GM11168 (cell line): ENCODE data around the gene CCDC102A.

Source experiments
- in situ Hi-C: fragments of 300-500 bp; cut with MboI; formaldehyde crosslinking; loops from one replicate; pipeline ENCODE4 v1.12.0; 2022; ENCODE audit warnings: low sequenced_read_pairs; ENCODE audit not compliant: unreplicated experiment

The CCDC102A gene

DNA sequence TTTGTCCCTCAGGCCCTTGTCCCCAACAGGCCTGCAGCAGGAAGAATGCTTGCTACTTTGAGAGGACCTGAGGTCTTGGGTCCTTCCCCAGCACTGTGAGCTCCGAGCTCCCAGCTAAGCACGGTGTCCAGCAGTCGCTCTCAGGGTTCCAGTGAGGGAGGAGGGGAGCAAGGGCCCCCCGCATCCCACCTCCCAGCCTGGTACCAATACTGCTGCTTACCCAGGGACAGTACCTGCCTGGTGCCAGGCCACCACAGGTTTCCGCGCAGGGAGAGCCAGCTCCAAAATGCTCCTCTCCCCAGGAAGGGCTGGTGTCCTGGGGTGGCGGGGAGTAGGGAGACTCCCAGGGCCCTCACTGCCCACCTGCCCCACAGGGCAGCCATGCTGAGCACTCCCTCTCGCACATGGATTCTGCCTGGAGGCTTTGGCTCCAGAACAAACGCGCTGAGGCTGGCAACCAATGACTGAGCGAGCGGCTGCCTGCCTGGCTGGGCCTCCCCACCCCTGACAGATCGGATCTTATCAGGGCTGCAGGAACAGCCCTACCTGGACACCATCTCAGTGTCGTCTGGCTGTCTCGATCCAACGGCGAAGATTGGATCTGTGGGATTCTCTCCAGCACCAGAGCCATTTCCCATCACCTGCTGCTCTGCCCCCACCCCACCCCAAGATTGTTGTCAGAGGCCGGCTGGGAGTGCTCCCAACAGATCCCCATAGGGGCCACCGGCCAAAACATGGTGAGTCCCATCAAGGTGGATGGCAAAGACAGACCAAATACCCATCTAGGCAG is 52.5 kb downstream of the CCDC102A start:
- in situ Hi-C loops: no loop called here

DNA sequence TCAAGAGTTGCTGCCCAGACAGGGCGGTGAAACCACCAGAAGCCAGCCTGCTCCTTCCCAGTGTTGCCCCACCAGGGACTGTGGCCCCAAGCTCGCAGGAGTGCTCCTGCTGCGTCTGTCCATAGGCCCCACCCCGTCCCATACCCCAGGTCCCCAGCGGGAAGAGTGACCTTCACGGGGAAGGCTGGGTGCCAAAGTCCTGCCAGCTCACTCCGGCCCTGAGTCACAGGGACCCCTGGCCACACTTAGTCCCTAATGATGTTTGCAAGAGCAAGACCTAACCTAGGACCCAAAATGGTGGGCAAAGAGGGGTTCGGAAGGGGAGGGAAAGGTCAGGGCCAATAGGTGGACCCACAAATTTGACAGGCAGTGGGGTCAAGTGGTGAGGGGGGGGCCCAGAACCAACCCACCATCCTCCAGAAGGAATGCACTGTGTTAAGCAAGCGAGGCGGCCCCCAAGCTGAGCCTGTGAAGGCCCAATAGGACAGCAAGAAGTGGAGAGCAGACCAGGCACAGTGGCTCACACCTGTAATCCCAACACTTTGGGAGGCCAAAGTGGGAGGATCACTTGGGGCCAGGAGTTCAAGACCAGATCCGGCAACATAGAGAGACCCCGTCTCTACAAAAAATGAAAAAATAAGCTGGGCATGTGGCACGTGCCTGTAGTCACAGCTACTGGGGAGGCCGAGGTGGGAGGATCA is 53.4 kb downstream of the CCDC102A start:
- in situ Hi-C loops: no loop called here

DNA sequence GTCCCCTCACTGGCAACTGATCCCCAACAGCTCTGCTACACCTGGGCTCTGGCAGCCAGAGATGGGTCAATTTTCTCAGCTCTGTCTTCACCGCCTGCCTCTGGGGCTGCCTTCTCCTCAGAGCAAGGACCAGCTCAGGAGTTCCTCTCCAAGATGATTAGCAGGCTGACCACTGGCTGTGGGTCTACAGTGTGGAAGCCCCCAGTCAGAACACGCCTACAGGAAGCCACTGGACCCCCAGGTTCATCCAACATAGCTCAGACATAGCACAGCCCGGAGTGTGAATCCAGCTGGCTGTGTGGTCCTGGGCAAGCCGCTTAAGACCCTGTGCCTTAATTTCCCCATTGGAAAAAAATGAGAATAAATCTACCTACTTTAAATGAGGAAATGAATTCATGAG is 55.0 kb downstream of the CCDC102A start:
- in situ Hi-C loops: no loop called here

DNA sequence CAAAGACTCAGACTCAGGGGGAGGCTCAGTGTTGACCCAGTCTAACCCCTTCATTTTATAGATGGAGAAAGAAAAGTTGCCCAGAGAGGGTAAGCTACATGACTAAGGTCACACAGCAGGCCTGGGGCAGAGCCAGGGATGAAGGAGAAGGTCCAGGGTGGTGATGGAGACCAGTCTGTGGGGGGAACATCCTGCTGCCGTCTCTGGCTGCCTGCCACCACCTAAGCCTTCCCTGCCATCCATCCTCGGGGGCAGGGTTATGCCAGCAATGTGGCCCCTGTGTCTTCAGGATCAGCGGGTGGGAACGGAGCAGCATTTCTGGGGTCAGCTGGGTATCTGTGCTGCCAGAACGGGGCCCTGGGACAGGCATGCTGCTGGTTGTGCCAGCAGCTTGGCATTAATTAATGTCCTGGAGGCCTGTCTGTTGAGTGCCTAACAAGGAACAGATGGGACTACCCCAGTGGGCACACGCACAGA is 55.6 kb downstream of the CCDC102A start:
- in situ Hi-C loops: no loop called here

DNA sequence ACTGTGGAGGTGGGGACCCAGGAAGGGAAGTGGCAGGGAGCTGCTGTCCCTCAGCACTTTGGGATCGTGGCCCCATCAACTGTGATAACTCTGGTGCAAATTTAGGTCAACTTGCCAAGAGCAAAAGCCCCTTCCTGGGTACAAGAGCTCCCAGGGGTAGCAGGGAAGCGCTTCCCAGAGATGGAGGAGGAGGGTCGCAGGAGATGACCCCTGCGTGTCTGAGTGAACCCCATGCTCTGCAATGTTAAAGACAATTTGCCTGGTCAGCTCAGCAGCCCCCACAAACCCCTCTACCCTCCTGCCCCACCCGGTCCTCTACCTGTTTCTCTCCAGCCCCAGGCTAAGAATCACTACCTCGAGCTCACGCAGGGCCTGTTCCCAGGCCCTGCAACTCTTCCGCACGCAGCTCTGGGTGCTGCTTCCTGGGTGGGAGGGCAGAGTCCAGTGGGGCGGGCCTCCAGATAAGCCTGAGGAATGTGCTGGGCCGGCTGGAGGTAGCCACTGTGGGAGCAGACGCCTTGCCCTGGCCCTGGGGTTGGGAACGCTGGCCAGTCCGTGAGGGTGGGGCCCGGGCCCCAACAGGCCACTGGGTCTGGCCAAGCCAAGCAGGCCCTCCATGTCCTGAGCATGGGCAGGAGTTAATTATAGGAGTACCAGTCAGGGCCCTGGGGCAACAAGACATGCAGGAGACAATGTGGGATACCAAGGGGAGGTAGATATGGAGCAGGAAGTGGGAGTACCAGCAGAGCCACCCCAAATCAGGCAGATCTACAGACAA is 56.2 kb downstream of the CCDC102A start:
- in situ Hi-C loops: no loop called here

DNA sequence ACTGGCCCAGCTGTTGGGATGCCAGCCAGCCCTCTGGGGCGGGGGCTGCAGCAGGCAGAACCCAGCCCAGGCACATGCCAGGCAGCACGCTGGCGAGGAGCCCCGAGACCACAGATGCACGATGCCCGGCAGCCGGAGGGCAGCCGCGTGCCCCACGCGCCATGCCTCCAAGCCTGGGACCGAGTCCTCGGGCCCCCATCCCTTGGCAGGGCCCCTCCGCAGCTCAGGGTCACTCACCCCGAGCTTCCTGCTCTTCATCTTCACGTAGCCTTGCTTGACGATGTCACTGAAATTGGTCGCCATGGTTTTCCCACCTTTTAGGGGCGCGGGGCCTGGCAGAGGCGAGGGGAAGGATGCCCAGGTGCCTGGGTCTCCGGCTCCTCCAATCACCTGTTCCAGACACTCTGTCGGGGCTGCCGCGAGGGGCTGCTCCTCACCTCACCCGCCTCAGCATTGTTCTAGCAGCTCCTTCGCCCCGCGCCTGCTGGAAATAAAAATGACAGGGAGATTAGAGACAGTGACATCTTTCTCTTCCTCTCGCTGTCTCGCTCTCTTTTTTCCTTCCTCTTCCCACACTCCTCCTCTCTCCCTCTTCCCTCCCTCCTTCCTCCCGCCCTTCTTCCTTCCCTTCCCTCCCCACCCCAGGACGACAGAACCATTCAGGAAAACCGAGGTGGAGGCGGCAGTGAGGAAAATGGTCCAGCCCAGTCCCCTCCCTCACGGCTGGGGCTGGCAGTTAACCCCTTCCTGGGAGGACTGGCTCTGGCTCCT is 57.0 kb downstream of the CCDC102A start:
- in situ Hi-C loops: no loop called here

DNA sequence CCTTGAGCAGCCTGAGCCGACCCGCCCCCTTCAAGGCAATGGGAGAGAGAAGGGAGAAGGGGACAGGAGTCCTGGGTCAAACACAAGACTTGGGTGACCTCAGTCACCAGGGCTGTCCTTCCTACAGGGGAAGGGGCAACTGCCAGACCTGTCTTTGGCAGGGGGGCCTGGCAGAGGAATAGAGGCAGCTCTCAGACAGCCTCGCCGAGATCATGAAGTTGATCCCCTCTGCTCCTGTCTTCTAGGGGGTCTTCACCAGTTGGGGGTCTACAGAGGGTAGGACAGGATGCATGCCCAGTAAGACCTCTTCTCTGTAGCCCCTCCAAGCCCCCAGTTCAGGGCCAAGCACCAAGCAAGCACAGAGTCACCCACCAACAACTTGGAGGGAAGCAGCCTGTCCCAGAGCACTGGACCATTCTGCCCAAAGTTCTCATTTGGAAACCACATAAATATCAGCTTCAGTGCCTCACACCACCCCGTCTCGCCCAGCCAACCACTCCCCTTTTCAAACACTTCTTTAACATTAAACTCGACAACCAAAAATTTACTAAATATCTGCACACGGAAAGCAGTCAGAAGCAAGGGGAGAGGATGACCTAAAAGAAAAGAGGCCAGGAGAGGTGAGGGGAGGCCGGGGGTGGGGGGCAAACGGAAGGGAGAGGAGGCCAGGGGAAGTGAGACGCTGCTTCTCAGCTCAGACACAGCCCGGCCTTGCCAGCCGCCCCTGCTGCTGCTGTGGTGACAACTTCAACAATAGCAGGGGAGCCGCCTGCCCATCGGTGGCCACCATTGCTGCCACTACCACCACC is 57.8 kb downstream of the CCDC102A start:
- in situ Hi-C loops: no loop called here

DNA sequence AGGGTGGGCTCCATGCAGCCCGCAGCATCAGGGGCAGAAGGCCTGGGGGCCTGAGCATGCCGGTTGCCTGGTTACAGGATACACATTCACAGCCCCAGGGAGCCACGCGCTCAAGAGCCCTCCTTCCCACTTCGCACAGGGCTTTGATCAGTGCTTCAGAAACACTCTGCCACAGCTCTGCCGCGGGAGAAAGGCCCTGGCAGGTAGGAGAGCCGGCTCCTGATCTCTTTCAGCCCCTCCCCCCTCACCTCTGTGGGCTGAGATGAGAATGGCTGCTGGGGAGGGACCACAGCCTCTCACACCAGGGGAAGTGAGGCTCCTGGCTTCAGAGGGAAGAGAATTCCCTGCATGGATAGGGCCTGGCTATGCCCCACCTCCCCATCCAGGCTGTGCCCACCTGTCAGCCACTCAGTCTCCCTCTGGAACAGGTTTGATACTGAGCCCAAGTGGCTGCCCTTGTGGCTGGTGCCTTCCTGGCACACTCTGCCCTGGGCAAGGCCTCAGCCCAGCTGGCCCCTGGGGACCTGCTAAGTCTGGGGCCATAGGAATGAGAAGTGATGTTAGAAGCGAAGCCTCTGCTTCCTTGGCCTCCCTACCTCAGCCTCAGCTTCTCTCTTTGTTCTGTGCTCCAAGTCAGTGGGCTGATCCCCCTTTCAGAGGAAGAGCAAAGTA is 58.7 kb downstream of the CCDC102A start:
- in situ Hi-C loops: no loop called here

DNA sequence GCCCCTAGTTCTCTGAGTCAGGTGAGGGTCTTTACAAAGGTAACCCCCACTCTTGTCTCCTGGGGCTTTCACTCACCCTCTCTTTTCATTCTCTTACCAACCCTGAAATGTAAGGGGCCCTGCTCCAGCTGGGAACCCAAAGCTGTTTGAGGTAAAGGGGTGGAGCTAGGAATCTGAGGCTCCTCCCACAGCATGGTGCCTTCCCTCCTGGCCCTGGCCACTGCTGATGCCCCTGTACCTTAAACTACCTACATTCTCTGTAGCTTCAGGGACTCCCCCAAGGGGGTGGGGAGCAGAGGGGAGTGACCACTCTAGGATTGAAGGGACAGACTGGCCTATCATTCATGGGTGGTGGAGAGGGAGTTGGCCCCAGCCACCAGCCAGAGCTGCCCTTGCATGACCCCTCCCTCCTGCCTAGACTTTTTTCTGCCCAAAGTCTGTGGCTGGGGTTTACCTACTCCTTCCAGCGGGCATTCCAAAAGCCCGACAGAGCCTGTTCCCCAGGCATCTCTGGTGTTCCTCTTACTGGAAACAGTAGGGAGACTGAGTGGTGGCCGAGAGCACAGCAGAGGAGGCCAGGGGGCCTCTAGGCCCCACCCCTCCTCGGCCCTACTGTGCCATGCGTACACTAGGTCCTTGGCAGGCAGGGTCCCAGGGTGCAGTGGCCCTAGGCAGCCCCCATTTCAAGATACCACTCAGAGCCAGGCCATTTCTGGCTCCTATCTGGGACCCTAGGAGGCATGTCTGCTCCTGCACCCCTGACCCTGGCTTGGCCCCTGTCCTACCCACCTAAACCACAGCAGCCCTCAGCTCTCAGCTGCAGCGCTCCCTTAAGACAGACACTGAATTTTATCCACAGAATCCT is 59.6 kb downstream of the CCDC102A start:
- in situ Hi-C loops: no loop called here

DNA sequence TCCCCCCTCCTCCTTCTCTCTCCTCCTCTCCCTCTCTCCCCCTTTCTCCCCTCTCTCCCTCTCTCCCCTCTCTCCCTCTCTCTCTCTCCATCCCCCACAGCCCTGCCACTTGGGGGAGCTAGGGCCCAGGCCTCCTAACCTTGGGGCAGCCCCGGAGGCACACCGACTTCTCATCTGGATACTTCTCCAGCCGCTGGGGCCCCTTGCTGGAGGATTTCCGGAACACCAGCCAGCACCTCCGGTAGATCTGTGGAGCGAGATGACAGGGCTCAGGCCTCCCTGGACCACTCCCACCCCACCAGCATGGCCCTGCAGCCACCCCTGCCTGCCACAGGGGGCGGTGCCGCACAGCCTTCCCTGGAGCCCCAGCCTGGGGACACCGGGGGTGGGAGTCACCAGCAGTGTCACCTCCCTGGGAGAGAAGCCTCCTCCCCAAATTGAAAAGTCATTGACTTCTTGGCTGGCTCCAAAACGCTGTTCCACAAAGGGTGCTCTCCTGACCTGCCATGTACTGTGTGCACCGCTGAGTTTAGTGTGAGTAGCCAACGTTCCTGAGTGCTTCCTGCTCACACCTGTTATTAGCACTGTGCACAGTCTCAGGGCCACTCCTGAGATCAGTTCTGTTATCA is 60.5 kb downstream of the CCDC102A start:
- in situ Hi-C loops: no loop called here

DNA sequence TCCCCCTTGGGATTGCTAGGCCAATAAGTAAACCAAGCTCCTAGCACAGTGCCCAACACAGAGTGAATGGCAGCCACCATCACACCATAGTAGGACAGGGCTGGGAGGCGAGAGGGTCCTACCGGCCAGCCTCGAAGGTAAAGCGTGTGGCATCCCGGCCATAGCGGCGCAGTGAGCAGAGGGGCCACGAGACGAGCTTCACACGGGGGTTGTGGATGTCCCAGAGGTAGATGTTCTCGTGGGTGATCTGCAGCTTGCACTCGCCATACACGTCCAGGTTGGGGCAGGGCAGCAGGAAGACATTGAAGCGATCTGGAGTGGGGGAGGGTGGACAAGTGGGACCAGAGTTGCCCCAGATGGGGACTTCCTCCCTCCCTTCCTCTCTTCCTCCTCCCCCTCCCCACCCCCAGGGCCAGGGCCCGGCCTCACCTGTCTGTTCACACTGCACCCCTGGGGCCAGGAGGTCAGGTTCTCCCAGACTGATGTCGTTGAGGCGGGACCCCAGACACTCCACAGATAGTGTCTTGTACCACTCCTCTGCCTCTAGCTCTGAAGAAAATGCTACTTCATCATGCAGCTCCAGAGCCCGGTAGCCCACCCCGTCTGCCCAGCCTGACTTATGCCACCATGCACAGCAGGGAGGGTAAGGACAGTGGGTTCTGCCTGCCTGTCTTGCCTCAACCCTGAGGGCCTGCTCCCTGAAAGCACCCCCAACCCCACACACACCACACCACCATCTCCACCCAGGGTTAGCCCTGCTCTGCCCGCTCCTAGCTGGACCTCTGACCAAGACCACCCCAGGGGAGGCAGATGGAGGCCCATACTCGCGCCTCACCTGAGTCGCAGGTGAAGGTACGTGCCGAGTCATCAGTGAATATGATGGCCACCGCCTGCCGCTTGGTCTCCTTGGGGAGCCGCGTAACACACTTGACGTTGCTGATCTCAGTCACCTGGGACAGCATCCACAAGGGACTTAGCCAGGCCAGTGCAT is 61.4 kb downstream of the CCDC102A start:
- in situ Hi-C loops: no loop called here

DNA sequence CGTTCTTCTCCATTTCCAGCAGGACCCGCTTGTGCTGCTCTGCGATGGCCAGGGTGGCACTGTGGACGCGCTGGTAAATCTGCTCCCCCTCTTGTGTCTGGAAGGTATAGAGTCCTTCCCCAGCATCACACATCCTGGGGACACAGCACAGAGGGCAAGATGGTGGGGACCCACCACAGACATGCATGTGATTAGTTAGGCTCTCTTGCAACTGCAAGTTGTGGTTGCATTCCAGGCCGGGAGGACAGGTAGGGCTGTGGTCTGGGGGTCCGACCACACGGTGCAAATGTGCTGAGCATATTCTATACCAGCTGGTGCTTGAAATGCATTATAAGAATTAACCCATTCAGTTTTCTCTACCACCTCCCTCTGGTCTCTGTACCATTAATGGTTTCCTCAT is 62.5 kb downstream of the CCDC102A start:
- in situ Hi-C loops: no loop called here

DNA sequence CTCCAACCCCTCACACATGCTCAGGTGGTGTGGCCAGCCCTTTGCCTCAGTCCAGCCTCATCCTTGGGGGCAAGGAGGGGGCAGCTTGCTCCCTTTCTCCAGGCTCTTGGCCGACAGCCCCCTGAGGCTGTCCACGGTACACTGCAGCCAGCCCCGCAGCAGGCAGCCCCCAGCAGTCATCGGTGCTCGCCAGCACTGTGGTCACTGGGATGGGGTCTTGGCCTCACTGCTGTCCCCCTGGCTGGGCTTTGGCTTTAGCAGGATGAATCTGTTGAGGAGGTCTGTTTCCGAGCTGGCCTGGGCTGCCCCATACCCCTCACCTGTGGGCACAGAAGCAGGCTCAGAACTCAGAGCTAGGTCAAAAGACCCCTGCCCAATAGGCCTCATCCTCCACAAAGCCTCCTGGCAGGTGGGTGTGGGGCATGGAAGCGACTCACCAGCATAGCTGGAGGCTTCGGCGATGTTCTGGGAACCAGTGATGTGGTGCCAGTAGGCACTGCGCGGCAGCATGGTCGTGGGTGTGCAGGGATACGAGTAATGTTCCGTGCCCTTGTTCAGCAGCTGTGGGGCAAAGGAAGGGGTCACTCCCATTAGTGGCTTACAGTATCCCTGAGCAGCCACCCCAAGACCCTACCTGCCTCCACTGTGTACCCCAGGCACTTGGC is 63.1 kb downstream of the CCDC102A start:
- in situ Hi-C loops: no loop called here

DNA sequence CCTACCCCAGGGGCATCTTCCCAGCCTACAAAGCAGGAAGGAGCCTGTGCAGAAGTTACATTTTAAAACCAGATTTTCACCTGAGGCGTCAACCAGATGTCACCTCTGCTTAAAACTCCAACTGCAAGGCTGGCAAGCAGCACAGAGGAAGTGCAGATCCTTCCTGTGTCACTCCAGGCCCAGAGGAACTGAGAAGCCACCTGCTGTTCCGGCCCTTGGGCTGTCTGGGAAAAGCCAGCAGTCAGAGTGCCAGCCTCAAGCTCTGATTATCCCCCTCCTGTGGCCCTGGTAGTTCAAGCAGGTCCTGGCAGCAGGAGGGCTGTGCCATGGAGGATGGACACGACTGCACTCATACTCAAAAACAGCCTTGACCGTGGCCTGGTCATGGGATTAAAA is 63.7 kb downstream of the CCDC102A start:
- in situ Hi-C loops: no loop called here

DNA sequence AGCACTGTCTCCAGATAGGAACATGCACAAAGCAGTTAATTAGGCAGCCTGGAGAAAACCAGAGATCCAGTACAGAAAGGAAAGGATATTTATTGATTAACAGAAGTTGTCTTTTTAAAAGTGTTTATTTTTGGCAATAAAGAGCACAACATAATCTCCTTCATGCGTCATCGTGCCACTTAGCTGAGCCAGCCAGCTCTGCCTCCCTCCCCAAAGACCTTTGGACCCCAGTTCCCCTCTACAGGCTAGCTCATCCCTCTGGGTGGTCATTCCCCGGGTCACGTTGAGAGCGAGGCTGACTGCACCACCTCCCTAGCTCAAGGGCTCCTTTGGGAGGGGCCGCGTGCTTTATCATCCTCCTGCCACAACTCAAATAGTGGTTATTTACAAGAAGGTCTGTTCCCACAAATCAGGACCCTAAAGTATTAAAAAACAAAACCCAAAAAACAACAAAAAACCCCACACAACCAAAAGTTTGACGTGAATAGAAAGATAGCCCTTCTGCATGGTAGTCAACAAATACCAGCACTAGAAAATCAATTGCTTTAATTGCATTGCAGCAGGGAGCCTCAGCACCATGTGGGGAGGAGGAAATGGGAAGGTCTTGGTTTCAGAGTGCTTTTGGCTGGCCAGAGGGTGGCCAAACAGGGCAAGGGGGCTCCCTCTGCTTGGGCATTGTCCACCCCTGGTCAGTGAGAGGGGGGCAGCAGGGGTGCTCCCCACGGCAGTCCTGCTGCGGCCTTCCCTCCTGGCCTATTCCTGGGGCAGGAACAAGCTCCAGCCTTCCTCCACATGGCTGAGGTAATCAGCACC is 64.3 kb downstream of the CCDC102A start:
- in situ Hi-C loops: no loop called here
